ENCODE results near the gene ADAMTSL1.
"Not testable (repeated sequence)": the region's sequence is repeated elsewhere in the genome, so short reads cannot be mapped to it uniquely, and the experiment has no call there.

ADAMTSL1 gene

DNA sequence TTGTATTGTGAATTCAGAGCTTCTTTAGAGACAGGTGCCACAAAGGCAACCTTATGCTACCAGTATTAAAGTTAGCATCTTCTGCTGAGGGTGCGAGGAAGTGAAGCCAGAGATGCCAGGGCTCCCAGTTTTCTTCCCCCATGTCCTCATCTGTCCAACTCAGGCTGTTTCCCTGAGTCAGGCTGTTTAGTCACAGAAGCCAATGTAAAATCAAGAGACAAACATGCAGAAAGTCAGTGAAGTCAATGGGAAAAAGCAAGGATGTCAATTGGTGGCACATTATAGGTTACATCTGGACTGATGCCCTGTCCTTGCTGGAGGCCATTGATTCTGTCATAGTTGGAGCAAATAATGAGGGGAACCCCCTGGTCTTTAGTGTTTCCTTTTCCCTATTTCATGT, 390.6 kb downstream of the ADAMTSL1 start:
- no peak for DNase-seq (ENCODE audit: low read depth)

DNA sequence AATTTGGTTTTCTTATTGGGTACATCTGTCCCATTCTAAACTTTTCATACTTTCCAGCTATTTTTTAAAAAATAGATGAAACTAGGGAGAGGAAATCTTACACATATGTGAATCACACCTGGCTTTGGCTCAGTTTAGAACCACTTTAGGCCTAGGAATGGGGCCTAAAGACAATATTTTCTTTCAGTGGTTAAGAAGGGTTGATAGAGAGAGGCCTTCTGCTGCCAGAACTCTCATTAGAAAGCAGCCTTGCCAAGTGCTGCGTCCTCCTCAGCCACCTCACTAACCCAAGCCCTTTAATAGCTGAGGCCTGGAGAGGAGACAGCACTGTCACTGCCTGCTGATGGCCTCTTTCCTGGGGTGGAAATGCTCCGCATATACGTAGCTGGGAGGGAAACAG, 391.6 kb downstream of the ADAMTSL1 start:
- DNase-seq (ENCODE audit: low read depth), result no peak

DNA sequence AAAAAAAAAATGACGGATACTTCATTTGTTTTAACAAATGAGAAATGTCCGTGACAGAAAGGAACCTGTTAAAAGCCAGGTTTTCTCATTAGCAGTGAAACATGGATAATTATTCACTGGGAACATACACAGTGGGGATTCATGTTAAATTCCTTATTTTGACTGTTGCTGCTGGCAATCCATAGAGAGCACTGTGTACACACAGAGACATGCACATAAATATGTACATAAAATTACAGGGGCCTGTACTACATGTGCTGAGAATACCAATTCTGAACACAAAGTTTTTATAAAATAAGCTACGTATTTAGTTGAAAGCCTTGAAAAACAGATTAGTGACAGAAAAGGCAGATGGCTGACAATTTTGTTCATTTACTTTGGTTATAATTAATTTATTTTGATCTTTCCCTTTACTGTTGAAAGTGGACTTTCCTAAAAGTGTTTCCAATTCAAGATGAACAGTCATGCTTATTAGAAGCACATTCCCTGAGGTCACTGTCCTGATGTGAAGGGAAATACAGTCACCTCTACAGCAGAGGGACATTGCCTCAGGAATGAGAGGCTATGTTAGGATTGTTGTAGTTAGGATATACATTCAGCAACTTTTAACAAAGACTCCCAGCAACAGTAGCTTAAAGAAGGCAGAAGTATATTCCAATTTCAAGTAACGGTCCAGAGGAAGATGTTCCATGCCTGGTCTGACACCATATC, 392.3 kb downstream of the ADAMTSL1 start:
- no peak for DNase-seq (ENCODE audit: low read depth)

DNA sequence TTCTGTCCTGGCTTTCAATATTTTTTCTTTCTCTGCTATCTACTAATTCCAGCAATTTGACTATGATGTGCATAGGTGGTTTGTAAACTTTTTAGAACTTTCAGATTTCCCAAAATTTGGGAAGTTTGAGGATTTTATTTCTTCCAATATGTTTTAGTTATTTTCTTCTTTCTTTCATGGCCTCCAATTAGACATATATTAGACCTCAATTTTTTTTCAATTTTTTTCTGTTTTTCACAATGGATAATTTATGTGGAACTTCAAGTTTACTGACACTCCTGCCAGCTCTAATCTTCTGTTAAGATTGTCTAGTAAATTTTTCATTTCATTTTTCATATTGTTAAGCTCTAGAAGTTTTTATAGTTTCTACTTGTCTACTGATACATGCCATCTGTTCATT, 395.8 kb downstream of the ADAMTSL1 start:
- DNase-seq (ENCODE audit: low read depth), result no peak

DNA sequence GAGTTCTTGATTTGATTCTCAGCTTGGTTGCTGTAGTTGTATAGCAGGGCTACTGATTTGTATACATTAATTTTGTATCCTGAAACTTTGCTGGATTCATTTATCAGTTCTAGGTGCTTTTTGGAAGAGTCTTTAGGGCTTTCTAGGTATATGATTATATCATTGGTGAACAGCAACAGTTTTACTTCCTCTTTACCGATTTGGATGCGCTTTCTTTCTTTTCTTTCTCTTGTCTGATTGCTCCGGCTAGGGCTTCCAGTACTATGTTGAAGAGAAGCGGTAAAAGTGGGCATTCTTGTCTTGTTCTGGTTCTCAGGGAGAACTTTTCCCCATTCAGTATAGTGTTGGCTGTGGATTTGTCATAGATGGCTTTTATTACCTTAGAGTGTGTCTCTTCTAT, 400.1 kb downstream of the ADAMTSL1 start:
- DNase-seq (ENCODE audit: low read depth), result no peak

DNA sequence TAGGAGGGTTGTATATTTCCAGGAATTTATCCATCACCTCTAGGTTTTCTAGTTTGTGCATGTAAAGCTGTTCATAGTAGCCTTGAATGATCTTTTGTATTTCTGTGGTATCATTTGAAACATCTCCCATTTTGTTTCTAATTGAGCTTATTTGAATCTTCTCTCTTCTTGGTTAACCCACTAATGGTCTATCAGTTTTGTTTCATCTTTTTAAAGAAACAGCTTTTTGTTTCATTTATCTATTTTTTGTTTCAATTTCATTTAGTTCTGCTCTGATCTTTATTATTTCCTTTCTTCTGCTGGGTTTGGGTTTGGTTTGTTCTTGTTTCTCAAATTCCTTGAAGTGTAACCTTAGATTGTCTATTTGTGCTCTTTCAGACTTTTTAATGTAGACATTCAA, 401.0 kb downstream of the ADAMTSL1 start:
- DNase-seq (ENCODE audit: low read depth), result not testable (repeated sequence)

DNA sequence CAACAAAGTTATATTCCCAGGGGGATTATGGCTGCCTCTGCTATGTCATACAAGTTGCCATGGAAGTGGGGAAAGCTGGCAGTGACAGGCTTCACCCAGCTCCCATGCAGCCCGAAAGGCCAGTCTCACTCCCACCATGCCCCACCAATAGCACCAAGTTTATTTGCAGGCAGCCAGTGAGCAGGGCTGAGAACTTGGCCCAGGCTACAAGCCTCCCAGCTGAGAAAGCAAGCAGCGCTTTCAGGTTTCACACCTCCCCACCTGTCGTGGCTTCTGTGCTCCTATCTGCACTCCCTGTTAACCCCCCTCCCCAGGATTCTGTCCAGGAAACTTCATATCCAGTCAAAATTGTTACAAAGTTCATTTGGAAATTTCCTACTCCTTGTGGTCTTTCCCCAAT, 404.0 kb downstream of the ADAMTSL1 start:
- no peak for DNase-seq (ENCODE audit: low read depth)

DNA sequence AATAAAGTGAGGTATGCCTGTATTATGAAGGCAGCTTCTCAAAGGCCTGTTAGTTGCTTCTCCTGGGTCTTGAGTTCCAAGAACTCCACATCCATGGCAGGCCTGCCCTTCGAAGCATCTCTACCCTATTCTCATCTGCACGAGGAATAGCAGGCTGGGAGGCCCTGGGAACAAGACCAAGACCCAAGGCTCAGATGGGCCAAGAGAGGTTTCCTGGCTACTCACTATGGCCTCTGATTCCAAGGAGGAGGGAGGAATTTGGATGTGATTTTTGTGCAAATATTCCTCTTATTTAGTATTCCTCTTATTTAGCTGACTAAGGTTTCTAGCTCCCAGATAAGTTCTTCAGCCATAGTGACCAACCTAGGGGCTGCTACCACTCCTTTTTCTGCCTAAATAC, 407.8 kb downstream of the ADAMTSL1 start:
- no peak for DNase-seq (ENCODE audit: low read depth)

DNA sequence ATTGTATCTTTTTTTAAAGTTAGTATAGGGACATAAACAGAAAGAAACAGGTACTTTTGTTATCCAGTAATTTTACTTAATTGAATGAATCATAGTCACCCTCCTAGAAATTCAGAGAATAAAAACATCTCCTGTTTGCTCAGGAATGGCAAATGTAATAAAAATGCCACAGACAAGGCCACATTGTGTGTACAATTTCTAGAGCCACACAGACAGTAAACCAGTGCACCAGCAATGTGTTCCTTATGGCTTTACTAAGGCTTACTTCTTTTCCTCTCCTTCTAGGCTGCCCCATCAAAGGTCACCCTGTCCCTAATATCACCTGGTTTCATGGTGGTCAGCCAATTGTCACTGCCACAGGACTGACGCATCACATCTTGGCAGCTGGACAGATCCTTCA, 413.6 kb downstream of the ADAMTSL1 start:
- no peak for DNase-seq (ENCODE audit: low read depth)

DNA sequence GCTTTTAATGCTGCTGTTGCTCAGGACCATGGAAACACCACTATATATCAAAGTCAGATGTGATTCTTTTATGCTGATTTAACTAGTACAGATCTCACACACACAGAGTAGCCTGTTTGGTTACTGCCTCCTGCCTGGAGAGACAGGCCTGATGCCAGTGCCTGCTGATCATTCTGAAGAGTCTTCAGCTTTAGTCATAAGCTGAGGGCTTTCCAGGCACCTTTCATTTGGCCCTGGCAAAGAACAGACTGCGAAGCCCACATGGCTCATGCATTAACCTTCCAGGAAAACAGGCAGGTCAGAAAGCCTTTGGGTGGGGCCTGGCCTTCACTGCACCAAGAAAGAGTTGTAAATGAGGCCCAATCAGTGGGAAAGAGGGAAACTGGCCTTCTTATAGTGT, 414.3 kb downstream of the ADAMTSL1 start:
- DNase-seq (ENCODE audit: low read depth), result no peak

DNA sequence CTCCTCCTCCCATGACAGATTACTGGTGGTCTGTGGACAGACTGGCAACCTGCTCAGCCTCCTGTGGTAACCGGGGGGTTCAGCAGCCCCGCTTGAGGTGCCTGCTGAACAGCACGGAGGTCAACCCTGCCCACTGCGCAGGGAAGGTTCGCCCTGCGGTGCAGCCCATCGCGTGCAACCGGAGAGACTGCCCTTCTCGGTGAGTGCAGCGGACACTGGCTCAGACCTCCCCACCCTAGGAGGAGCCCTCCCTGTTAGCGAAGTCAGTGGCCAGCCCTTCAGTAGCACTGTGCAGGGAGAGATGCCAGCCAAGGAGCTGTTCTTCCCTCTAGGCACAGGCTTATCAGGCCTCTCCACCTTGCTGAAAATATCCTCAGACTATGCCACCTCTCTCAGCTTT, 415.6 kb downstream of the ADAMTSL1 start:
- DNase-seq (ENCODE audit: low read depth), result no peak

DNA sequence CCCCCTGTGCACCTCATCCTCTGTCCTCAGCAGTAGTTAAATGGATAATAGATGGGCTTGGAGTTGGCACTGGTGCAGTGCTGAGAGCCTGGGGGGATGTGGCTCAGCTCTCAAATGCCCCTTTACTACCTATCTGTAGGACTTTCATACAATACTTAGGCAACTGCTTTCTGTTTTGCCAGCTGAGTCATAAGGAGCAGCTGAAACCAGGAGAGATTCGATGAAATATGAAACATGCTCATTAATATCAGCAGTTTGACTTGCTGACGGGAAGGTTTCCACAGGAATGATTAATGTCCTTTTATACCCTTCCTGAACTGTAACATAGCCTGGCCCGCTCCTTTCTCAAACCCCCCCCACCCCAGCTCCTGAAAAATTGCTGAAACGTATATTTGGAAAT, 416.4 kb downstream of the ADAMTSL1 start:
- DNase-seq (ENCODE audit: low read depth), result no peak

DNA sequence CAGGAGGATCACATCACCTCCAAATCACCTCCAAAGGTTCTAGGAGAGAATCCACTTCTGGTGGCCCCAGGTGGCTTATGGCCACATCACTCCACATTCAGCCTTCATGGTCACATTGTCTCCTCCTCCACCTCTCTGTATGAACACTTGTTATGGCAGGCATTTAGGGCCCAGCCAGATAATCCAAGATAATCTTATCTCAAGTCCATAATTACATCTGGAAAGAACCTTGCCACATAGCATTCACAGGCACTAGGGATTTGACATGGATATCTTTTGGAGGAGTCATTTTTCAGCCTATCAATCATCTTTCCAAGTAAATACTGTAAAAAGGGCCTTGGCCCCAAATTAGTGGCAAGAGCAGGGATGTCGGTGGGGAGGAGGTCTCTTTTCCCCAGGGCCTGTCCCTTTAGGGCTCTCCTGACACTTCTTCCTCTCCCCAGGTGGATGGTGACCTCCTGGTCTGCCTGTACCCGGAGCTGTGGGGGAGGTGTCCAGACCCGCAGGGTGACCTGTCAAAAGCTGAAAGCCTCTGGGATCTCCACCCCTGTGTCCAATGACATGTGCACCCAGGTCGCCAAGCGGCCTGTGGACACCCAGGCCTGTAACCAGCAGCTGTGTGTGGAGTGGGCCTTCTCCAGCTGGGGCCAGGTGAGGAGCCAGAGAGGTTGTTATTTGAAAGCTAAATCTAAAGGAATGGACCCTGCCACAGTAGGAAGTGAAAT, 418.2 kb downstream of the ADAMTSL1 start:
- no peak for DNase-seq (ENCODE audit: low read depth)

DNA sequence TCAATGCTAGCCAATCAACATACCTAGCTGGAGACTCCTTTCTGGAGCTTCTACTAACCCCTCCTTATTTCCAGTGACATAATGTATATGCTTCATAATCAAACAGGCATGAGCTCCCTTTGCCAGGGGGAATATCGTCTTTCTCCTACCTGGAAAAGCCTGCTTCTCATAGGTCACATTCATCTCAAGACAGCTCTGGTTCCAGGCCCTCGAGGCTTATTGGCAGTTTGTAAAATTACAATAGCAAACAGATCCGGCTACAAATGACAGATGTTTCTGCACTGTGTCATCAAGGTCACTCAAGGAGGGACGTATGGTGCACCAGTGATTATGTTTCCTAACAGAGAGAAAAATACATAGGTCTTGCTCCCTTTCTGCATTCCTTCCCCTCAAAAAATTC, 419.1 kb downstream of the ADAMTSL1 start:
- DNase-seq (ENCODE audit: low read depth), result no peak

DNA sequence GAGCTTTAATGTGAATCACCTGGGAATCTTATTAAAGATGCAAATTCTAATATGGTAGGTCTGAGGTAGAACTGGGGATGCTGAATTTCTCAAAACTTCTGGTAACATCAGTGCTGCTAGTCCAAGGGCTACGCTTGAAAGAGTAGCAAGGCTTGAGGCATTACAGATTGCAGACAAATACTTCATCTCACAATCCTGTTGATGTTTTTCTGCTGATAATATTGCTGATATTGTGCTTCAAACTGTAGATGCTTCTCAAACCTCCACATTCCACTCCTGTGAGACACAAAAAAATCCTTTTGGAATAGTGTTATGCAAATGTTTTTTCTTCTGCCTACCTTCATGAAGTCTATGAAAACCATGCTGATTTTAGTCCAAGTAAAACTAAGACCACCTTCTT, 419.5 kb downstream of the ADAMTSL1 start:
- no peak for DNase-seq (ENCODE audit: low read depth)

DNA sequence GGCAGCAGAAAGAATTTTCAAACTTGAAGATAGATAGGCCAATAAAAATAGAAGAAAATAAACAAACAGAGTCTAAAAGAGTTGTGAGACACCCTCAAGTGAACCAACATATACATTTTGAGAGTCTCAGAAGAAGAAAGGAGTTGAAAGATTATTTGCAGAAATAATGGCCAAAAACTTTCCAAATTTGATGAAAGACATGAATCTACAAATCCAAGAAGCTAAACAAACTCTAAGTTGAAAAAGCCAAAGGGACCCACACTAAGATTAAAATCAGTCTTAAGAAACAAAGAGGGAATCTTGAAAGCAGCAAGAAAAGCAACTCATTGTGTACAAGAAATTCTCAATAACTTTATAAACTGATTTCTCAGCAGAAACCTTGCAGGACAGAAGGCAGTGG, 422.1 kb downstream of the ADAMTSL1 start:
- DNase-seq (ENCODE audit: low read depth), result no peak

DNA sequence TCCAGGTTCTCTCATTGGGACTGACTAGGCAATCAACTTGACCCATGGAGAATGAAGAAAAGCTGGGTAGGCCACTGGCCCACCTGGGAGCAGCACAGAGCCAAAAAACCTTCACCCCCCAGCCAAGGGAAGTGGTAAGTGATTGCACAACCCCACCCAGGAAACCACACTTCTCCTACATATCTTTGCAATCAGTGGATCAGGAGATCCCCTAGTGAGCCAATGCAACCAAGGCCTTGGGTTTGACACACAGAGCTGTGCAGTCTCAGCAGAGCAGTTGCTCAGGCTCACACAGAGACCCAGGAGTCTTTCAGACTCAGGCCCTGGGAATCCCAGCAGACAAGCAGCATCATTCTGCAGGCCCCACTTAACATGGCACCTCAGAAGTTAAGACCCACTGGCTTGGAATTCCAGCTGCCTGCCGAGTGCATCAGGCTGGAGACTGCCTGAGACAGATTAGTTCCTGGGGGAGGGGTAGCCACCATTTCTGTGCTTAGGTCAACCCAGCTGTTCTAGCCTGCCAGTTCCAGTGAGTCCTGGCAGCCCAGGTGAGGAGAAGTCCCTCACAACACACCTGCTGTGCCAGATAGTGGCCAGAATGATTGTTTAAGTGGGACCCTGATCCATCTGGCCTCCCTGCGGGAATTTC, 422.7 kb downstream of the ADAMTSL1 start:
- no peak for DNase-seq (ENCODE audit: low read depth)

DNA sequence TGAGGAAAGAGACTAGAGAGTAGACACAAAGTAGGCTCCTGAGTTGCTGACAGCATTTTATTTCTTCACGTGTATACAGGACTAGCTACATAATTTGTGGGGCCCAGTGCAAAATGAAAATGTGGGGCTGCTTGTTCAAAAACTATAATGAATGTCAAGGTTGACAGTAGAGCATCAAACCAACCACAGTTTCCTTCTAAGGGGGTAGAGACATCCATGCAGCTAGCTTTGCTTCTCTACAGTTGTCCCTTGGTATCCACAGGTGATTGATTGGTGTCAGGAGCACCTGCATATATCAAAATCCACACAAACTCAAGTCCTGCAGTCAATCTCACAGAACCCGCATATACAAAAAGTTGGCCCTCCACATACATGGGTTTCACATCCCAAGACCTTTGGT, 429.5 kb downstream of the ADAMTSL1 start:
- no peak for DNase-seq (ENCODE audit: low read depth)

DNA sequence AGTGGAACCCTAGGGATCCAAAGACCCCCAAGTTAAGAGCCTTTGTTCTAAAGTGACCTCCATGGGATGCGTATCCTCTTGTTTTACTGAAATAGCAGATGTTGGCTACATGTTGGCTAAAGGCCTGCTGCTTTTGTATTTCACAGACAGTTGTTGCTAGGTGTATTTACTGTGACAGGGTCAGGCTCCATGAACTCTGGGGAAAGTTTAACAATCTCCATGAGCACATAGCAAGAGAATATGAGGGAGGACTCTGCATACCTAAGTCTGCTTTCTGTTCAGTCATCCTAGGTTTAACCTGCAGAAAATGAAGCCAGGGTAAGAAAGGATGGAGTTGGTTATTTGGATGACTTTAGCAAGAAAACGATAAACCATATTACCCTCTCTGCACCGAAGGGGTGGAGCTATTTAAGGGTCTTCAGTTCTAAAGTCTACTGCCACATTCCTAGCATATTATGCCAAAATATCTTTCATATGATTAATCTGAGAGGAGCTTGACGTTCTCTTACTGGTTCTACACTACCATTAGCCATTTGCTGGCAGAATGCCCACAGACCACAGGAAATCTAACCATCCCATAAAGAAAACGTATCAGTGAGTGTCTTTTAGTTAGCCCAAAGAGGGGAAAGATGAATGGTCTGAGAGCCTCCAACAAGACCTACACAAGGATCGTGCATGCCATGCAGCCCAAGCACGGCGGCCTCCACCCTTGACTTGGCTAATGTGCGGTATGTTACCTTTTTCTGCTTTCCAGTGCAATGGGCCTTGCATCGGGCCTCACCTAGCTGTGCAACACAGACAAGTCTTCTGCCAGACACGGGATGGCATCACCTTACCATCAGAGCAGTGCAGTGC, 431.3 kb downstream of the ADAMTSL1 start:
- no peak for DNase-seq (ENCODE audit: low read depth)

DNA sequence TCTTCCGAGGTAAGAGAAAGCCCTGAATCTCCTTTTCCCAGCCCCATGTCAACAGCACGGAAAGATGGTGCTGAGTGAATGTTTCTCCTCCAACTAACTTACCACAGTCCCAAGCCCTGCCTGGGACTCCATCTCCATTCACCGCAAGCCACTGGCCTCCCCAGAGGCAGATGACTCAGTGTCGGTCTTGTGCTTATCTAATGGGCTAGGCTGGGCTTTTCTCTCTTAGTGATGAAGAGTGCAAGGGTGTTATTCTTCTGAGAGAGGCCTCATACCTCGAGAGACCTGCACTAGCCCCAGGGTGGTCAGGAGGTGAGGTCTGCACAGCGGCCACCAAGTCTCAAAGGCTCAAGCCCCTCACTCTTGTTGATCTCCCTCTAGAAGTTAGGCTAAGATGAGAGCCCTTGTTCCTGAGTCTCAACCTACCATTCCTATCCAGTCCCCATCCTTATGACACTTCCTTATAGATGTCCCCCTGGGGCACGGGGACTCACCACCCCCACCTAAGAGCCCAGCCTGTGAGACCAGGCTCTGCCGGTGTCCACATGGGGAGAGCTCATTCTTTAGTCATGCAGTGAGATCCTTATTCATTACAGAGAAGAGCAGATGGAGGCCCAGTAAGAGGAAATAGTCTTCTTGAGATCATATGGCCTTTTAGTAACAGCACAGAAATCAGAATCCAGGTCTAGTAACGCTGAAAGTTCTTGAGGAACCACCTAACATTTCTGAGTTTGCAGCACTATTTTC, 432.1 kb downstream of the ADAMTSL1 start:
- no peak for DNase-seq (ENCODE audit: low read depth)

DNA sequence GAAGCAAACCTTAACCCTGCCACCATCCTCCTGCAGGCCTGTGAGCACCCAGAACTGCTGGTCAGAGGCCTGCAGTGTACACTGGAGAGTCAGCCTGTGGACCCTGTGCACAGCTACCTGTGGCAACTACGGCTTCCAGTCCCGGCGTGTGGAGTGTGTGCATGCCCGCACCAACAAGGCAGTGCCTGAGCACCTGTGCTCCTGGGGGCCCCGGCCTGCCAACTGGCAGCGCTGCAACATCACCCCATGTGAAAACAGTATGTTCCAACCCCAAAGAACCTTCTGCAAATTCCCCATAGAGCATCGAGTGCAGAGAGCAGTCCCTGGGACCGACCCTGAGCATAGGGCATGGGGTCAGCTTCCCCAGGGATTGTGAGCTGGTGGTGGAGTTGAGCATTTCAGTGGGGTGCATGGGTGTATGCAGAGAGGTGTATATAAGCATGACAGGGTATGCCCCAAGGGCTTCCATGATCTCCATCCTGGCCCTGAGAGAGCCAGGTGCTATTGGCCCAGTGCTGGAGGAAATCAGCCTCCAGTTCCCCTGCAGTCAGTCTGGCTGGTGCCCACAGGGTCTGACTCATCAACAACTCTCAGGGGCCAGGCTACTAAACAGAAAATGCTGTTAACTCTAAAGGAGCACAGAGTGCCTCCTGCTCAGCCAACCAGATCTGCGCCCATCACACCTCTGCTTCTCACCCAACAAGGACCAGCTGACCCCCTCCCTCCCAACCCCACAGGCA, 432.9 kb downstream of the ADAMTSL1 start:
- no peak for DNase-seq (ENCODE audit: low read depth)
